Measurements from ENCODE around the gene VEGFA.

DNA sequence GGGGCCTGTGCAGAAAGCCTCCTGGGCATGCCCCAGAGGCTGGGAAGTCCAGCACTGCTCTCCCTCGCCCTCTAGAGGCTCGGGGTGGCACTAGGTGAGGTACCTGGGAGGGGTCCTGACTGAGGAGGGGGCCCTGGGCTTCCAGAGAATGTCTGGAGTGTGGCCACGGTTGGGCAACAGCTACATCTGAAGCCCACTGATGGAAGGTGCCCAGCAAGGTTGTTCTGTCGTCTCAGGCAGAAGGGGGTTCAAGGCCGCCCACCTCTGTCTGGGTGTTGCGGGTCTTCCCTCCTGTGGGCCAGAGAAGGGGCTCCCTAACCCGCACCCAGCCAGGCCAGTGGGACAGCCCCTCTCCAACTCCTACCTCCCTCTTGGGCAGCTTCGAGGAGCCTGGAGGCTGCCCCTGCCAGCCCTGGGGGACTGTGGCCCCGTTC is 11.4 kb upstream of the VEGFA start:
- TF ChIP-seq, protein P1, sequence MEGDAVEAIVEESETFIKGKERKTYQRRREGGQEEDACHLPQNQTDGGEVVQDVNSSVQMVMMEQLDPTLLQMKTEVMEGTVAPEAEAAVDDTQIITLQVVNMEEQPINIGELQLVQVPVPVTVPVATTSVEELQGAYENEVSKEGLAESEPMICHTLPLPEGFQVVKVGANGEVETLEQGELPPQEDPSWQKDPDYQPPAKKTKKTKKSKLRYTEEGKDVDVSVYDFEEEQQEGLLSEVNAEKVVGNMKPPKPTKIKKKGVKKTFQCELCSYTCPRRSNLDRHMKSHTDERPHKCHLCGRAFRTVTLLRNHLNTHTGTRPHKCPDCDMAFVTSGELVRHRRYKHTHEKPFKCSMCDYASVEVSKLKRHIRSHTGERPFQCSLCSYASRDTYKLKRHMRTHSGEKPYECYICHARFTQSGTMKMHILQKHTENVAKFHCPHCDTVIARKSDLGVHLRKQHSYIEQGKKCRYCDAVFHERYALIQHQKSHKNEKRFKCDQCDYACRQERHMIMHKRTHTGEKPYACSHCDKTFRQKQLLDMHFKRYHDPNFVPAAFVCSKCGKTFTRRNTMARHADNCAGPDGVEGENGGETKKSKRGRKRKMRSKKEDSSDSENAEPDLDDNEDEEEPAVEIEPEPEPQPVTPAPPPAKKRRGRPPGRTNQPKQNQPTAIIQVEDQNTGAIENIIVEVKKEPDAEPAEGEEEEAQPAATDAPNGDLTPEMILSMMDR (conservative IDR thresholded peaks at IDR 0.05): peak; percentile 68
- TF ChIP-seq EZH2 (IDR thresholded peaks at IDR 0.05; ENCODE audit: low read depth): no peak

All from PC-9 (cell line).